Keratinocyte (primary cell): ENCODE results near the gene IFTAP. TPM values are rescaled to one million over a fixed set of nuclear protein-coding genes. Genes with fewer than 3 reads are reported as not detected.

Experiments used
- DNase-seq: peaks from one replicate; pipeline ENCODE4 v3.0.0-alpha.2; 2011; ENCODE audit warnings: low read depth, missing footprints, low spot score
- FAIRE-seq: peaks from 2 replicates; lab custom pipeline; 2011; peaks lifted over from hg19 to GRCh38; lab: Jason Lieb, UNC
- H2AFZ ChIP-seq: 2 replicates; pipeline ENCODE4 v1.6.0; 2012; ENCODE audit warnings: low read length, control low read depth, inconsistent platforms; ENCODE audit not compliant: control insufficient read depth
- H3K27ac ChIP-seq: 2 replicates; pipeline ENCODE4 v1.5.1; 2011; ENCODE audit warnings: low read length; ENCODE audit not compliant: control insufficient read depth, insufficient read depth
- H3K27me3 ChIP-seq: 3 replicates; pipeline ENCODE4 v1.6.0; 2011; ENCODE audit warnings: low read length; ENCODE audit not compliant: control insufficient read depth, insufficient read depth; ENCODE audit errors: extremely low read depth
- H3K36me3 ChIP-seq, 2 experiments: 2 replicates in 1 of 2; 3 replicates in 1 of 2; pipeline ENCODE4 v1.5.1; 2011; ENCODE audit warnings: low read length in 2 of 2, mild to moderate bottlenecking in 1 of 2; ENCODE audit not compliant: control insufficient read depth in 2 of 2, insufficient read depth in 2 of 2; ENCODE audit errors: extremely low read depth in 1 of 2
- H3K4me1 ChIP-seq: 3 replicates; pipeline ENCODE4 v1.5.1; 2011; ENCODE audit warnings: low read length; ENCODE audit not compliant: control insufficient read depth, insufficient read depth; ENCODE audit errors: extremely low read depth
- H3K4me2 ChIP-seq: 3 replicates; pipeline ENCODE4 v1.6.0; 2011; ENCODE audit warnings: low read depth, low read length; ENCODE audit not compliant: control insufficient read depth, insufficient read depth; ENCODE audit errors: extremely low read depth
- H3K4me3 ChIP-seq, 3 experiments: fragments of 200-600 bp in 1 of 3; sonication (generic) in 1 of 3; 2 replicates in 2 of 3; 3 replicates in 1 of 3; pipeline ENCODE4 v1.5.1; 2011 to 2016; ENCODE audit warnings: low read length in 3 of 3, mild to moderate bottlenecking in 3 of 3, control low read depth in 2 of 3, inconsistent platforms in 1 of 3, low read depth in 1 of 3, mixed read lengths in 1 of 3, mixed run types in 1 of 3, moderate library complexity in 1 of 3; ENCODE audit not compliant: control insufficient read depth in 2 of 3, insufficient read depth in 2 of 3; ENCODE audit errors: extremely low read depth in 1 of 3
- H3K79me2 ChIP-seq: 2 replicates; pipeline ENCODE4 v1.6.0; 2012; ENCODE audit warnings: low read length; ENCODE audit not compliant: control insufficient read depth, insufficient read depth
- H3K9ac ChIP-seq: 3 replicates; pipeline ENCODE4 v1.6.0; 2011; ENCODE audit warnings: low read length; ENCODE audit not compliant: control insufficient read depth, insufficient read depth; ENCODE audit errors: extremely low read depth
- H3K9me1 ChIP-seq: 3 replicates; pipeline ENCODE4 v1.6.0; 2011; ENCODE audit warnings: low read length; ENCODE audit not compliant: control insufficient read depth, insufficient read depth; ENCODE audit errors: extremely low read depth
- H3K9me3 ChIP-seq: 2 replicates; pipeline ENCODE4 v1.5.1; 2012; ENCODE audit warnings: low read depth, low read length; ENCODE audit not compliant: control insufficient read depth
- H4K20me1 ChIP-seq: 3 replicates; pipeline ENCODE4 v1.6.0; 2011; ENCODE audit warnings: low read length; ENCODE audit not compliant: control insufficient read depth, insufficient read depth; ENCODE audit errors: extremely low read depth
- EZH2 ChIP-seq: IDR thresholded peaks from one replicate; pipeline ENCODE4 v1.6.1; 2012; ENCODE audit warnings: inconsistent platforms, mild to moderate bottlenecking, low read length, moderate library complexity
- dilution Hi-C: fragments of 300-500 bp; cut with MboI; formaldehyde crosslinking; loops from one replicate; pipeline ENCODE4 v1.7.0; 2020; ENCODE audit warnings: low sequenced_read_pairs; ENCODE audit not compliant: extremely low pct_ligation_motif_present
- polyA plus RNA-seq, 5 experiments: library from polyadenylated mRNA; depleted of rRNA in 3 of 5; stranded (reverse) in 3 of 5; stranded (forward) in 1 of 5; unstranded in 1 of 5; fragments of >200 nt; gene quantifications; 1 replicate in 1 of 5; 2 replicates in 3 of 5; 3 replicates in 1 of 5; pipeline versions ENCODE4 v1.2.1 to v1.2.3, GENCODE V29; 2011 to 2012; ENCODE audit warnings: missing spikeins in 2 of 5, low read depth in 1 of 5, low replicate concordance in 1 of 5
- TF ChIP-seq, protein P1 (sequence below), 3 experiments: IDR thresholded peaks in 1 of 3; conservative IDR thresholded peaks in 1 of 3; optimal IDR thresholded peaks in 1 of 3; 2 replicates in 2 of 3; 3 replicates in 1 of 3; pipeline versions ENCODE3 to v1.5.1; 2011; ENCODE audit warnings: low read length in 3 of 3, mild to moderate bottlenecking in 3 of 3, moderate library complexity in 2 of 3, control low read depth in 1 of 3, inconsistent platforms in 1 of 3; ENCODE audit not compliant: insufficient read depth in 2 of 3; ENCODE audit errors: extremely low read depth in 1 of 3

The IFTAP gene
- polyA plus RNA-seq, 1 donor (not counting 4 experiments of a cell fraction or from before 2014, with no cell fraction given) = 22.8 TPM

DNA sequence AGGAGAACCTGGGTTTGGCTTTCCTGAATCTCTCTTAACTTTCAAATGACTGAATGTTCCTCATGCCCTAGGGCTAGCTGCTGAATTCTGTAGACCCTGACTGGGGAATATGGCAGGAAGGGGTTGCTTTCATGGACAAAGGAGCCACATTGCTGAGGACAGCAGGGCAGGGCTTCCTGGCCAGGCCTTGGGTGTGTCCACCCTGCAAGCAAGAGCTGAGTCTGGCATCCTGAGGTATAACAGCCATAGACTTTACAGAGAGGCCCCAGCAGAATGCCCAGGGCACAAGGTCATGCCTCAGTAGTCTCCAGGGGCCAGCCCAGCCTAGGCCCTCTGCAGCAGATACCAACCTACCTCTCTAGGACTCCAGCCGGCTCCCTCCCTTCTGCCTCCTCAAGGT, 105.9 kb downstream of the IFTAP start:
- no peaks in the 10 kb centered on the region for H3K9me3 ChIP-seq
- no peak overlapping the region for H3K9ac ChIP-seq
- dilution Hi-C loops = no loop called here
- H3K27ac ChIP-seq = no peak overlapping the region
- H3K9me1 ChIP-seq = no peaks in the 10 kb centered on the region
- peaks cover 5% of the 10 kb centered on the region for H3K4me1 ChIP-seq
- H3K79me2 ChIP-seq = no peaks in the 10 kb centered on the region
- no peaks in the 10 kb centered on the region for H4K20me1 ChIP-seq
- no peak overlapping the region for H3K4me3 ChIP-seq
- no peak for DNase-seq
- TF ChIP-seq EZH2 = no peak
- TF ChIP-seq, protein P1, sequence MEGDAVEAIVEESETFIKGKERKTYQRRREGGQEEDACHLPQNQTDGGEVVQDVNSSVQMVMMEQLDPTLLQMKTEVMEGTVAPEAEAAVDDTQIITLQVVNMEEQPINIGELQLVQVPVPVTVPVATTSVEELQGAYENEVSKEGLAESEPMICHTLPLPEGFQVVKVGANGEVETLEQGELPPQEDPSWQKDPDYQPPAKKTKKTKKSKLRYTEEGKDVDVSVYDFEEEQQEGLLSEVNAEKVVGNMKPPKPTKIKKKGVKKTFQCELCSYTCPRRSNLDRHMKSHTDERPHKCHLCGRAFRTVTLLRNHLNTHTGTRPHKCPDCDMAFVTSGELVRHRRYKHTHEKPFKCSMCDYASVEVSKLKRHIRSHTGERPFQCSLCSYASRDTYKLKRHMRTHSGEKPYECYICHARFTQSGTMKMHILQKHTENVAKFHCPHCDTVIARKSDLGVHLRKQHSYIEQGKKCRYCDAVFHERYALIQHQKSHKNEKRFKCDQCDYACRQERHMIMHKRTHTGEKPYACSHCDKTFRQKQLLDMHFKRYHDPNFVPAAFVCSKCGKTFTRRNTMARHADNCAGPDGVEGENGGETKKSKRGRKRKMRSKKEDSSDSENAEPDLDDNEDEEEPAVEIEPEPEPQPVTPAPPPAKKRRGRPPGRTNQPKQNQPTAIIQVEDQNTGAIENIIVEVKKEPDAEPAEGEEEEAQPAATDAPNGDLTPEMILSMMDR (optimal IDR thresholded peaks at IDR 0.05 in 1 of 3, IDR thresholded peaks at IDR 0.05 in 1 of 3, conservative IDR thresholded peaks at IDR 0.05 in 1 of 3; ENCODE audit: extremely low read depth in 1 of 3, insufficient read depth in 2 of 3, low read length in 3 of 3) = no peak
- H3K4me2 ChIP-seq = no peak overlapping the region
- H3K36me3 ChIP-seq = no peaks in the 10 kb centered on the region
- FAIRE-seq = no peak
- no peaks in the 10 kb centered on the region for H3K27me3 ChIP-seq
- no peak overlapping the region for H2AFZ ChIP-seq

DNA sequence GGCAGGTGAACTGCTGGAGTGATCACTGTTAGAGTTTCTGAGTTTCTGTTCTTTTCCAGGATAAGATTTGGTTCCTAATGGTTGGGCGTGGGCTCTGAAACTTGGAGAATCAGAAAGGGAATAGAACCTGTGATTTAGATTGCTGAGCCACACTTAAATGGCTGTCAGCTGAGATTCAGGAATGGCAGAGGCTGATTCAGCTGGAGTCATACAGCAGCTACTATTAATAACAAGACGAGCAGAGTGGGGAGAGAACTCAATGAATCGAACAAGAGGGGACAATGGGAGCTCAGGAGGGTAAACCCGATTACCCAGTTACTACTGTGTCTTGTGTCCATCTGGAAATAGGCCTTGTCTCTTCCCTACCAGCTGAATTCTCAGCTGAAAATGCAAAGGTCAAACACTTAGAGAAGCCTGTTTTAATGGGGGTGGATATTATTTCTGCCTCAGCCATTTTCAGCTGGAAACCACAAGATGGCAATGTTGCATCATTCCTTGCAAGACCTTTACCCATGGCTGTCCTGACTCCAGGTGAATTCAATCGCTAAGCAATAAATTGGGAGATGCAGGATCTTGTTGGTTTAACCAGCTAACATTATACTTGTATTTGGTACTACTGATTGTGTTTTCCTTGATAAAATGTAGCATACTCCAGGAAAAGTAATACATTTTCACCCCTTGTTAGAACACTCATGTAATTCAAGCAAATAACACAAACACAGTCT, 108.2 kb downstream of the IFTAP start:
- H3K4me3 ChIP-seq = no peak overlapping the region
- no peaks in the 10 kb centered on the region for H3K9me3 ChIP-seq
- peak; percentile 17 for DNase-seq
- dilution Hi-C loops = no loop called here
- no peak for TF ChIP-seq EZH2
- TF ChIP-seq, protein P1 (optimal IDR thresholded peaks at IDR 0.05 in 1 of 3, IDR thresholded peaks at IDR 0.05 in 1 of 3, conservative IDR thresholded peaks at IDR 0.05 in 1 of 3; ENCODE audit: extremely low read depth in 1 of 3, insufficient read depth in 2 of 3, low read length in 3 of 3) = peak; percentile 78 to 86 (median 86)
- peak; percentile 81 for FAIRE-seq
- H3K4me2 ChIP-seq = no peak overlapping the region
- H2AFZ ChIP-seq = no peak overlapping the region
- peaks cover 5% of the 10 kb centered on the region for H3K4me1 ChIP-seq
- no peaks in the 10 kb centered on the region for H3K27me3 ChIP-seq
- H3K9ac ChIP-seq = no peak overlapping the region
- no peaks in the 10 kb centered on the region for H3K9me1 ChIP-seq
- no peaks in the 10 kb centered on the region for H4K20me1 ChIP-seq
- no peaks in the 10 kb centered on the region for H3K36me3 ChIP-seq
- no peak overlapping the region for H3K27ac ChIP-seq
- no peaks in the 10 kb centered on the region for H3K79me2 ChIP-seq
